GM19043 (cell line): ENCODE results near the gene TMEM135.
A peak's percentile ranks its signal among the peaks of the same experiment; 100 is the strongest.

ENCODE experiments used
- ATAC-seq: cut with Tn5 transposase; IDR thresholded peaks from one replicate; pipeline ENCODE4 v1.9.1; 2021; ENCODE audit warnings: low read depth; ENCODE audit not compliant: unreplicated experiment

The TMEM135 gene

GRCh38 chr11:87331273-87331672 is 293.5 kb downstream of the TMEM135 start:
- ATAC-seq, result no peak

- no peak for ATAC-seq
Observed at GRCh38 chr11:87338046-87338639, 300.4 kb downstream of the TMEM135 start.

GRCh38 chr11:87339416-87339815 is 301.7 kb downstream of the TMEM135 start:
- ATAC-seq, result no peak

DNA sequence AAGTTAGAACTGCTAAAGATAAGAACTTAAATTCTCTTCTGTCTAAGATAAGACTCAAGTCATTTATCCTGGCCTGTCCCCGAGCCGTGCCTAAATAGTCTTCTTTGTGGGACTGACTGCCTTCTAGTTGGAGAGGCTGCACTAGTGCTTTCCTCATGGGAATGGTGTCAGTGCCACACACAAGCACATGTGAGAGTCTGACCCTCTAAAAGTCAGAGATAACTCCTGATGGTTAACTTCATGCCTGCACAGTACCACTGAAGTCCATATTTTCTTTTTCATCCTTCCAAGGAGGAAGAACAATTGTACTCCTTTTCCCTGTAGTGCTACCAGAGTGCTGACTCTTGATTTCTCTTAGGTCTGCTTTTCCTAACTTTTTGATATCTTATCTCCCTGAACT is 309.7 kb downstream of the TMEM135 start:
- ATAC-seq, result no peak

DNA sequence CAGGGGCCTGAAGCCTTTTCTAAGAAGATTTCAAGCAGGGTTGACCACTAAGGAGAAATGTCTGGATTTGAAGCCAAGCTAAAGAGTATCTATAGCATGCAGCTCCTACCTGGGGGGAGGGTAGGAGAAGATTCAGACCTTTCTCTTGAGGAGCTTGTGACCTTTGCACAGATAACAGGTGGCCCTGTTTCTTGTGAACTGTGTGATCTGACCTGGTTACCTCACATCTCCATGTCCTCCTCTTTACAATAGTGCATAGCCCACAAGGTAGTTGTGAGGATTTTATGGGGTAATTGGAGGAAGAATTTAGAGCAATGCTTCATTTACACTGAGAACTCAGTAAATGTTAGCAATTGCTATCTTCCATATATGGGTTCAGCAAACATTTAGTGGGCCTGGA is 310.1 kb downstream of the TMEM135 start:
- no peak for ATAC-seq

DNA sequence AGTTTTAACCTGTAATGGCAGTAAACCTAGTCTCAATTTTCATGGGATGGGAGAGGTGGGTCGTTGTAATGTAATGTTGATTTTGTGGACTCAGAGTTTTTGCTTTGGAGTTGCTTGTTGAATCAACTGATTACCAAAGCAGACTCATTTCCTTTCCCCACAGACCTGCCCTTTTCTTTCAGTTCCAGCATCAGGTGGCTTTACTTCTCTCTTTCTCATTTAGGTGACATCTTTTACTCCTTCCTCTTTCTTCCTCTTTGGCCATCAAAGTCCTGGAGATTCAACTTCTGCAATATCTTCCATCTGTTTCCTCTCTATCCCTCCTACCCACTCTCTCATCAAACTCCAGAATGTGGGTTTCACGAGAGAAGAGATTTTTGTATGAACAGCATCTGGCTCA is 313.9 kb downstream of the TMEM135 start:
- no peak for ATAC-seq

- peak; percentile 90 for ATAC-seq
Observed at GRCh38 chr11:87352759-87353707, 315.3 kb downstream of the TMEM135 start.

GRCh38 chr11:87353771-87354345 is 316.1 kb downstream of the TMEM135 start:
- no peak for ATAC-seq

DNA sequence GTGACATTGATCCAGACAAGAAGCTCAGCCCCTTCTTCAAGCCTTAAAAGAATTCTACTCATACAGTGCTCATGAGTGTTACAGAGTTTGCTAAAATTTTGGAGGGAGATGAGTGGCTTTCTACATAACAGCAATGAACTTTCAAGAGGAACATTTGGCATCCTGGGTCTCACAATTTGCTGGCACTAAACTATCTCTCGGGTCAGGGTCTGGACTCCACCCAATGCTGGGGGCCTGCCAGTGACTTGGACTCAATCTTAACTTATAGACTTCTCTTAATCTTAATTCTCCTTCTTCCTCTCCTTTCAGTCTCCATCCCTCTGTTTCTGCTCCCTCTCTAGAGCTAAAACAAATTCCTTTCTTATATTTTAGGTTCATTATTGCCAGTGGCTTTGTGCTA is 317.9 kb downstream of the TMEM135 start:
- no peak for ATAC-seq

DNA sequence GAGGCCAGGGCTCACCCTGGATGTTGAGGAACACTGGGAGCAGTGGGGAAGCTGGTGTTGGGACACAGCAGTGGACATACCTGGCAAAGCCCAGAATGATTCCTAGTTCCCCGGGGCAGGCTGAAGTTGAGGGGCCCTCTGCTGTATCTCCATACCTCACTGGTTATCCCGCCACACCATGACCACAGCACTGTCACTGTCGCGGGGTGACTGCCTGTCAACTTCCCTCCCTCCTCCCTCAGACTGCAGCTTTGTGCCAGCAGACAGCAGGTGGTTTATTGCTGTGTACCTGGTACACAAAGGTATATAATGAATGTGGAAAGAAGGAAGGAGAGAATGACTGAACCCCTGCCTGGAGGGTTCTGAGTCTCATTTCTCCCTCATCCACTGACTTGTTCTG is 318.7 kb downstream of the TMEM135 start:
- ATAC-seq, result no peak

DNA sequence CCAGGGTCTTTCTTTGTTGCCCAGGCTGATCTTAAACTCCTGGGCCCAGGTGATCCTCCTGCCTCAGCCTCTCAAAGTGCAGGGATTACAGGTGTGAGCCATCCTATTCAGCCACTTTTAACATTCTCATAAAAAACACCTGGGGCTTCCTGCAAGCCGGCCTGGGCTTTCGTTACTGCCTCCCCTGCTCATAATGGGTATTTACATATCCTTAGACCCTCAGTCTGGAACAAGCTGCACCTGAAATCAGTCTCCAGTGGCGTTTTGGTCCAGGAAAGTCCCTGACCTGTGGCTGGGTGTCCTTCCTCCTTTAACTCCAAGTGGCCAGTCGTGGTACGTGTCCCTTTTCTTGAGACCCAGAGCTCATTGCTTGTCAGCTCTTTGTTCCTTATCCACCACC is 320.7 kb downstream of the TMEM135 start:
- ATAC-seq, result no peak

GRCh38 chr11:87359401-87359800 is 321.7 kb downstream of the TMEM135 start:
- ATAC-seq, result no peak

DNA sequence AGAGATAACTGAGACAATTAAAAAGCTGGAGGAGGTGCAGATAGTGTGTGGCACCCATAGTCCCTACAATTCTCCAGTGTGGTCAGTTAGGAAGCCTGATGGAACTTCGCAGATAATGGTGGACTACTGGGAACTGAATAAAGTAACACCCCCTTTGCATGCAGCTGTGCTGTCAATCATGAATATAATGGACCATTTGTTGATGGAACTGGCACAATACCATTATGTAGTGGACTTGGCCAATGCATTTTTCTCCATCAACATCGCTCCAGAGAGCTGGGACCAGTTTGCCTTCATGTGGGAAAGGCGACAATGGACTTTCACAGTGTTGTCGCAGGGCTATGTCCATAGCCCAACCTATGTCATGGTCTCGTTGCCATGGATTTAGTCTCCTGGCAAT is 324.2 kb downstream of the TMEM135 start:
- ATAC-seq, result no peak

DNA sequence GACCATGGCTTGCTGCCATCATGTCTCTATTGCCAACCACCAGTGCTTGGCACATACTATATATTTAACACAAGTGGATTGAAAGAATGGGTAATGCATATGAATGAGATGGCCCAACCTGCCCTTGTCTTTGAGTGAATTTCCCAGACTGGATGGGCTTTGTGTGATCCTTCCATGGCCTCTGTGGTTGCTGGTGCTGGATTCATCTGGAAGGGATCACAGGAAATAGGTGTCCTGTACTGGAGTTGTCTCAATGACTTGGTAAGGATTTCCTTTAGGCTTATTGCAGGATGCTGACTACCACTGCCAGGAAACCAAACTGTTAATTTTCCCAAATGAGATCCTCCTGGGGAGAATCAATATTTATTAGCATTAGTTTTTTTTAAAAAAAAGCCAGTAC is 328.6 kb downstream of the TMEM135 start:
- no peak for ATAC-seq

DNA sequence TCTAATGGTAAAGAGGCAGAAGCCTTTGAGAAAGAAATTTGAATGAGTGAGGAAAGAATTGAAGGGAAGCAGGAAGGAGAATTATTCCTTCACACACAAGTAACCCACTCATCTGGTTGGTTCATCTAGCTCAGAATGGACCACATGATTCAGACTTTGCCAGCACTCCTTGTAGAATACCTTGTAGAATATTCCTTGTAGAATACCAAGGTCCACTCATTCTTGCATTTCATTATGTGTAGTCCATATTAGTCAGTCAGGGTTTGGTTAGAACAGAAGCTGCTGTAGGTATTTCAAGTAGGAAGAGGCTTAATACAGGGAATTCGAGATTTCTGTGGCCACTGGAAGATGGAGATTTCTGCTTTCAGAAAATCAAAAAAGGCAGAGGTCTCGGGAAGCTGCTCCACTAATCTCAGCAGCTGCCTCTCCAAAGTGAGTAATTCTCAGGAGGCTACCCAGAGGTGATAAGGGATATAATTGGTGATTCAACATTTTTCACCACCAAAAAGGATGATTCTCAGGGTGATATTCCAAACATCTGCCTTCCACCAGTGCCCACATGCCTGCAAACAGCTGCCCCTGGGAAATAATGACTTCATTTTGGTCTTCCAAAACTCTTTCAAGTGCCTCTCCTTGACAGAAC is 329.1 kb downstream of the TMEM135 start:
- ATAC-seq, result no peak

DNA sequence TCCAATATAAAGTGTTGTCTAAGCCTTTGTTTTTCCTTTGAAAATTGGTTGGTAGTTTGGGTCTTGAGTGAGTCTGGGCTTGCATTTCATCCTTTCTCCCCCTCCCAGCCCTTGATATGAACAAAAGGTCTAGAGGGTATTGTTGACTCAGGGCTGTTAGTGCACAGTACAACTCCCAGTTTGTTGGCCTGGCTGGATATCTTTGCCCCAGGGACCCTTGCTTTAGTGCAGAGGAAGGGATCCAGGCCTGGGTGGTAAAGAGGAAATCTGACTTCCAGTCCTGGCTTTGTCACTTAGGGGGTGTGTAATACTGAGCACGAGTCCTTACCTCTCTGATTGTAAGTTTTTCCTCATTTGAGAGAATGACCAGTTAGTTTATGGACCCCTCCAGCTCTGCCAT is 330.4 kb downstream of the TMEM135 start:
- no peak for ATAC-seq

- no peak for ATAC-seq
Observed at GRCh38 chr11:87368858-87369480, 331.2 kb downstream of the TMEM135 start.

DNA sequence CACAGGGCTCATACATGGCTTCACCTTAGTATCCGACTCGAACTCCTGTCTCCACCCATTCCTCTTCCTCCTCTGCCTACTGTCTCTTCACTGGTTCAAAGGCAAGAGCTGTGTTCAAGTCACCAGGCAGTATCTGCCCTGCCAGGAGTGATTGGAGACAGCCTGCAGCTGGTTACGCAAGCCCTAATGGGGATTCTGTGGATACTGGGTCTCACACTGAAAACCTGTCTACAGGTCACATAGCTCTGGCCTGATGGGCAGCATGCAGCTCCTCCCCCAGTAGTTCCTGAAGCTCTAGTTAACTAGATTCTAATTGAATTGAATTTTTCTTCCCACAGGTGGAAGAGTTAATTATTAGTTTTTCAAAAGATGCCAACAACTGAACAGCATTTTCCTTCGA is 332.2 kb downstream of the TMEM135 start:
- no peak for ATAC-seq

- no peak for ATAC-seq
Observed at GRCh38 chr11:87372065-87372464, 334.3 kb downstream of the TMEM135 start.
